GM12891 (cell line): ENCODE results near the gene TMED1.

Experiments used
- POLR2A ChIP-seq: IDR thresholded peaks from 2 replicates; pipeline ENCODE4 v1.6.1; 2011; ENCODE audit warnings: low read depth, low read length, control low read depth
- POLR2AphosphoS5 ChIP-seq: IDR thresholded peaks from 2 replicates; pipeline ENCODE4 v1.6.1; 2011; ENCODE audit warnings: low read depth, low read length, control low read depth
- POU2F2 ChIP-seq: IDR thresholded peaks from 2 replicates; pipeline ENCODE4 v1.6.1; 2011; ENCODE audit warnings: low read depth, mild to moderate bottlenecking, control low read depth, low read length, moderate library complexity
- SPI1 ChIP-seq: IDR thresholded peaks from 2 replicates; pipeline ENCODE4 v1.6.1; 2011; ENCODE audit warnings: low read depth, low read length, control low read depth
- TAF1 ChIP-seq: IDR thresholded peaks from 2 replicates; pipeline ENCODE4 v1.6.1; 2011; ENCODE audit warnings: low read depth, low read length, control low read depth

GRCh38 chr19:10874024-10874423 lies 38.0 kb upstream of the TMED1 start:
- no peak for TF ChIP-seq POU2F2
- no peak for TF ChIP-seq POLR2A
- TF ChIP-seq TAF1, result no peak
- TF ChIP-seq POLR2AphosphoS5, result no peak
- no peak for TF ChIP-seq SPI1
